Stomach smooth muscle (tissue), 2 donors: ENCODE results near the gene PPP1R37.

Experiments
- H3K27ac ChIP-seq: one replicate; pipeline ENCODE4 v1.7.0; 2013; ENCODE audit warnings: mild to moderate bottlenecking, low read length, inconsistent platforms
- H3K27me3 ChIP-seq, 2 donors: one replicate each; pipeline ENCODE4 v1.7.0; 2013; ENCODE audit warnings: low read length in 2 of 2; ENCODE audit not compliant: insufficient read depth in 2 of 2, control insufficient read depth in 1 of 2
- H3K36me3 ChIP-seq, 2 donors: one replicate each; pipeline ENCODE4 v1.7.0; 2013; ENCODE audit warnings: low read length in 2 of 2; ENCODE audit not compliant: control insufficient read depth in 2 of 2, insufficient read depth in 2 of 2
- H3K4me1 ChIP-seq: one replicate; pipeline ENCODE4 v1.7.0; 2013; ENCODE audit warnings: low read length; ENCODE audit not compliant: control insufficient read depth, insufficient read depth
- H3K4me3 ChIP-seq, 2 donors: one replicate each; pipeline ENCODE4 v1.7.0; 2013; ENCODE audit warnings: low read length in 2 of 2
- H3K9ac ChIP-seq, 2 donors: one replicate each; pipeline ENCODE4 v1.7.0; 2013; ENCODE audit warnings: low read length in 2 of 2, mild to moderate bottlenecking in 1 of 2
- H3K9me3 ChIP-seq, 2 donors: one replicate each; pipeline ENCODE4 v1.7.0; 2013; ENCODE audit warnings: low read length in 2 of 2; ENCODE audit not compliant: control insufficient read depth in 2 of 2
- donor health status: healthy.
- donor health status: Pancreatic carcinoma.

The PPP1R37 gene

GRCh38 chr19:45187421-45188100 lies 94.6 kb downstream of the PPP1R37 start:
- no peaks in the 10 kb centered on the region for H3K36me3 ChIP-seq
- H3K4me3 ChIP-seq = no peak overlapping the region
- H3K27ac ChIP-seq = no peak overlapping the region
- H3K9me3 ChIP-seq = no peaks in the 10 kb centered on the region
- H3K4me1 ChIP-seq = no peaks in the 10 kb centered on the region
- H3K27me3 ChIP-seq = no peaks in the 10 kb centered on the region
- H3K9ac ChIP-seq = no peak overlapping the region

- no peaks in the 10 kb centered on the region for H3K9me3 ChIP-seq
- no peaks in the 10 kb centered on the region for H3K27me3 ChIP-seq
Measured at GRCh38 chr19:45189971-45190370, 97.0 kb downstream of the PPP1R37 start.

GRCh38 chr19:45191375-45191774 lies 98.4 kb downstream of the PPP1R37 start:
- Histone ChIP-seq H3K27me3 (peaks cover 0 to 2% of the 10 kb centered on the region in 2 donors), H3K4me3 (no peak overlapping the region), H3K4me1 (no peaks in the 10 kb centered on the region), H3K27ac (no peak overlapping the region), H3K36me3 (no peaks in the 10 kb centered on the region), H3K9me3 (no peaks in the 10 kb centered on the region), H3K9ac (no peak overlapping the region)

More at GRCh38 chr19:45189971-45190370, 97.0 kb downstream of the PPP1R37 start:
- Histone ChIP-seq H3K4me3 (no peak overlapping the region), H3K9ac (no peak overlapping the region), H3K27ac (no peak overlapping the region), H3K4me1 (no peaks in the 10 kb centered on the region), H3K36me3 (no peaks in the 10 kb centered on the region)

- Histone ChIP-seq H3K9me3 (no peaks in the 10 kb centered on the region), H3K27me3 (peaks cover 0 to 2% of the 10 kb centered on the region in 2 donors), H3K27ac (no peak overlapping the region), H3K9ac (no peak overlapping the region), H3K4me1 (no peaks in the 10 kb centered on the region), H3K4me3 (no peak overlapping the region), H3K36me3 (no peaks in the 10 kb centered on the region)
Measured at GRCh38 chr19:45195764-45196163, 102.8 kb downstream of the PPP1R37 start.
